Measurements from ENCODE around the gene MRPS34.

GRCh38 chr16:1818204-1818872 lies 45.4 kb upstream of the MRPS34 start:
- no peak for TF ChIP-seq POLR2AphosphoS5 (IDR thresholded peaks at IDR 0.05)
- TF ChIP-seq CTCF (IDR thresholded peaks at IDR 0.05) = no peak
